HG03060 (cell line): Measurements from ENCODE around the gene MB21D2.

ENCODE experiments used
- ATAC-seq: cut with Tn5 transposase; IDR thresholded peaks from one replicate; pipeline ENCODE4 v1.9.1; 2021; ENCODE audit warnings: low read depth, moderate number of reproducible peaks; ENCODE audit not compliant: unreplicated experiment

MB21D2 gene

GRCh38 chr3:192840143-192840836 is 77.4 kb downstream of the MB21D2 start:
- no peak for ATAC-seq

DNA sequence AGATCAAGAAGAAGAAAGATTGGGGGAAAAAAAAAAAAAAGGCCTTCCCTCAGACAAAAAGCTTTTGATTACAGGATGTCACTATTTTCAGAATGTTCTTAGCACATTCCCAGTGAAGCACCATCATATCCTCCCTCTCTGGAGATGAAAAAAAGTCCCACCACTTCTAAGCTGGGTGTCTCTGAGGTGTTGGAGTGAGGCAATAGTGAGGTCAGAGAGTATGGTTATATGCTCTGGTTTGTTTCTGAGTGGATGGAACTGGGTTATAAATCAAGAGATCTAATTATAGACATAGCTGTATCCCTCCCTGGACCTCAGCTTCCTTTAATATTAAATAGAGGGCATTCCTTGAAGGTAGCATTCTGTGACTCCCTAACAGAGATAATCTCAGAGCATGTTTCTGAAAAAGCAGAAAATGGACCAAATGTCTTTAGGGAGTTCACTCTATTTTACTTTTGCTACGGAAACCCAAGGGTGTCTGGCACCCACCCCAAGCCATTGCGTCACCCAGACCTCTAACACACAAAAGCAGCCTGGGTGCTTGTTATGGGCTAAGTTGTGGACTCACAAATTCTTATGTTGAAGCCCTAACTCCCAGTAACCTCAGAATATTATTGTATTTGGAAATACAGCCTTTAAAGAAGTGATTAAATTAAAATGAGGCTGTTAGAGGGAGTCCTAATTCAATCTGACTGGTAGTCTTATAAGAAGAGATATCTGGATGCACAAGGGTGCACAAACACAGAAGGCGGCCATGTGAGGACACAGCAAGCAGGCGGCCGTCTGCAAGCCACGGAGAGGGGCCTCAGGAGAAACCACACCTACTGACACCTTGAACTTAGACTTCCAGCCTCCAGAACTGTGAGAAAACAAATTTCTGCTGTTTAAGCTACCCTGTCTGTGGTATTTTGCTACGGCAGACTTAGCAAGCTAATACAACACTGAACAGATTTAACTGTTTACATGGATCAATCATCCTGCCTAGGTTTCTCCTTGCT is 81.5 kb downstream of the MB21D2 start:
- no peak for ATAC-seq

DNA sequence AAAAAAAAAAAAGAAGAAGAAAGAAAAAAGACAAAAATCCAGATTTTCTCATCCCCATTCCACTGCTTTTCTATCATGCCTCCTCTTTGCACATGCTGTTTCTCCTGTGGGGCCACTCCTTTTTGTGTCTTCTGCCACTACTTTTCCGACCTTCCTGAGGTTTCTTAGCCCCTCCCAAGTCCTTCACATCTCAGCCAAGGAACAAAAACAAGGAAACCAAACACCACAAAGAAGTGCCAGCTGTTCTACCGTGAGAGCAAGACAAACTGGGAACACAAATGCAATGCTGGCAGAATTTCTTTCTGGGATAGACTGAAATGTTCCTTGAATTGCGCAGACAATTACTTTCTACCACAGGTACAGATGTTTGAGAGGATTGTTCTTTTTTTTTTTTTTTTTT is 83.2 kb downstream of the MB21D2 start:
- ATAC-seq, result no peak

- no peak for ATAC-seq
Observed at GRCh38 chr3:192833177-192833890, 84.3 kb downstream of the MB21D2 start.

- ATAC-seq, result no peak
Observed at GRCh38 chr3:192831801-192832347, 85.8 kb downstream of the MB21D2 start.

GRCh38 chr3:192831111-192831644 is 86.5 kb downstream of the MB21D2 start:
- ATAC-seq, result no peak

DNA sequence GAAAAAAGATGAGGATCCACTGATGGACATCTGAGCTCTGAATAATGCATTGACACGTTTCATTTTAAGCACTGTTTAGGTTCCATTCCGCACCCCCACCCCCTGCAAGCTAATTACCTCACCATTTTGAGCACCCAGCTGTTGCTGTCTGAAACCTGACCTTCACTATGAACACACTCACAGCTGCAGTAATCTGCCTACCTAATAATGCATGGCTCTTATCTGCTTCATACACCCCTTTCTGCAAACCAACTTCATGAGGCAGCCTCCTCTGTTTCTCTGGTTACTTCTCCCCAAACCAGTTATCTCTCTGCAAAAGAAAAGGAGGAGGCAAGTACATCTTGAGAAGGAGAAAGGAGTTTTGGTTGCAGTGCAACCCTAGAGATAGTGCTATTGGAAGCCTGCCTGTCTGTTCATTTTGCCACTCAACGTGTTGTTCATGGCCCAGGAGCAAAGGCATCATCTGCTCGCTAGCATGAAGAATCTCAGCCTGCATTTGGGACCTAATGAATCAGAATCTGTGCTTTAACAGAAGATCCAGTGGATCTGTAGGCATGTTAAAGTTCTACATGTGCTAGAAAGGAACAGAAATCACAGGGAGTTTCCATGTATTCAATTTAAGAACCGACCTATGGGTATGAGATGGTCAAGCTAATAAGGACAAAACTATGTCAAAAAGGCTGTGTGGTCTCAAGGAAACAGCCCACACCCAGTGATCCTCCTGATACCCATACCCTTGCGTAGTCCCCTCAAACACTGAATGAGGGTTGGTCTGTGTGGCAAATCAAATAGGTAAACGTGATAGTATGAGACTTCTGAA is 87.2 kb downstream of the MB21D2 start:
- no peak for ATAC-seq

GRCh38 chr3:192827863-192828594 is 89.6 kb downstream of the MB21D2 start:
- no peak for ATAC-seq

- no peak for ATAC-seq
Observed at GRCh38 chr3:192827208-192827607, 90.4 kb downstream of the MB21D2 start.

DNA sequence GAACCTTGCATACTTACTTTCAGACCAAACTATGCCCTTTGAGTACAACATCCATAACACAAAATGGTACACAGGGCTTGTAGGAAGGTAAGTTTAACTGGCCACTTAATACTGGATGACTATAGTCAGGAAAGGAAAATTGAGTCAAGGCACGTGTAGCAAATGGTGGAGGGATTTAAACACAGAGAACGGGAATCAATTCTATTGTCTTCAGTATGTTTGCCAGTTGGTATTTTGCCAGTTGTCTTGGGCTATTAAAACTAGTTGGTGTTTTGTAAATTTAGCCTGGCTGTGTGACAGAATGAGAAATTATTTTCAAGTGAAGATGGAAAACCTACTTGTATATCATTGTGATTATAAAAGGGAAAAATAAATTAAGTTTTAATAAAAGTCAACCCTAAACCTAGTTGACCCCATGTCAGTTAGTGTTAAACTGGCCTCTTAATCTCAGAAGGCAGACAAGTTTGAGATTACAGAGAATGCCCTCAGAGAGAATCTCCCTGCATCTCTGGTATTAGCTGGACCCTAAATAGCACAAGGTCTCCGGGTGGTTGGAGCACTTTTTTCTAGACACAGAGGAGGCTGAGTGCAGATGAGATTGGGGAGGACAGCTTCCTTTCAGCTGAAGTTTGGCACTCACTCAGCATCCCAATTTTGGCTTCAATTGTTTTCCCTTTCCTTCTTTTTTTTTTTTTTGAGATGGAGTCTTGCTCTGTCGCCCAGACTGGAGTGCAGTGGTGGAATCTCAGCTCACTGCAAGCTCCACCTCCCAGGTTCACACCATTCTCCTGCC is 91.2 kb downstream of the MB21D2 start:
- ATAC-seq, result no peak

GRCh38 chr3:192825657-192826200 is 91.9 kb downstream of the MB21D2 start:
- ATAC-seq, result no peak

DNA sequence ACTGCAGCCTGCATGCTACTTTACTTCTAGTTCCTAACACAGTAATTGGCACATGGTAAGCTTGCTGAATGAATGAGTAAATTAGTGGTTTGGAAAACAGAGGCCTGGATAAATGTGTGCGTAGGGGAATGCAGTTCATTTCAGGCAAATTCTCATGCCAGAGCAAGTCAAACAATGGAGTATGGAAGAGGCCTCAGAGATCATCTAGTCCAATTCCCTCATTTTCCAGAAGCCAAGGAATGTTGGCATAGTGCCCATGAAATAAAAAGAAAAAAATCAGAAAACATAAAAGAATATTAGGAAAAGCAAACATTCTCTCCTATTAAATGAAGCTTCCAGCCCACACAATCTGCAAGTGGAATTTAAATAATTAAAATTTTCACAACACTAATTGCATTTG is 92.4 kb downstream of the MB21D2 start:
- ATAC-seq, result no peak

GRCh38 chr3:192824313-192824712 is 93.3 kb downstream of the MB21D2 start:
- ATAC-seq, result no peak

- ATAC-seq, result no peak
Observed at GRCh38 chr3:192821161-192821560, 96.5 kb downstream of the MB21D2 start.

GRCh38 chr3:192820161-192820560 is 97.5 kb downstream of the MB21D2 start:
- ATAC-seq, result no peak

DNA sequence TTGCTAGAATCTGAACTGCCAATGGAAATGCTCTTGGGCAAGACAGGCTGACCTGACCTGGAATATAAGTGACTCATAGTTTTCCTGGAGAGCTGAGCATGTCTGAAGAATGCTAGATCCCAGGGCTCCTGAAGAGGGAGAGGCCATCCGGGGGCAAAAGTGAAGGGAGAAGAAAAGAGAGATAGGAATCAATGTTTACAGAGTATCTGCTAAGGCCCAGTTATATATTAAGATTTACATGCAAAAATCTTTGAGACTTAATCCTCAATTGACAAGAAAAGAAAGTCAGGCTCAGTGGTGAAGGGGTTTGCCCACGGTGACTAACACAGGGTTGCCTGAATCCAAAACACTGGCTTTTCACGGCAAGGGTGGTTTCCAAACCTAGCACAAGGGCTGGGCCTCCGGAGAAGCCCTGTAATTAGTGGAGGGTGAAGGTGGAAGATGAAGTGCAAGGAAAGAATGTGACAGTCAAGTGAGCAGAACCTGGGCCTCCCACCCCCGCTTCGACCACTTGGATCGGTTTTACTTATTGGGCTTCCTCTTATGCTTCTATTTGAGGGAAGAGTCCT is 98.6 kb downstream of the MB21D2 start:
- ATAC-seq, result peak; percentile 38

- no peak for ATAC-seq
Observed at GRCh38 chr3:192818126-192818525, 99.5 kb downstream of the MB21D2 start.

DNA sequence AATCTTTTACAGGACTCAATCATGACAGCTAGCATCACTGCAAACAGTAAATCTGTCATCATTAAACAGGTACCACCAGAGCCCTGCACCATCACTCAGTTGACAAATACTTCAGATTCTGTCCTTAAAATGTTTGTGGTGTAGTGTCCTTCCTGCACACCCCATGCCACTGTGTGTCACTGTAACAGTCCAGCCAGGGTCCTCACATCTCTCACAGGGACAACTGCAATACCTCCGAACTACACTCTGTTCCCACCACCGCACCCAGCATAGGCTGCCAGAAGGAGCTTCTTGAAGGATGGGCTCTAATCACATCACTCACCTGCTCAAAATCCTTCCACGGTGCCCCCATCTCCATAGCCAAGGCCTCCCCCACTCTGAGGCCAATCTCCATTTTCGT is 100.2 kb downstream of the MB21D2 start:
- no peak for ATAC-seq
